ENCODE data around the gene CD38.
"Not testable (repeated sequence)": the region's sequence is repeated elsewhere in the genome, so short reads cannot be mapped to it uniquely, and the experiment has no call there.

Gene CD38

DNA sequence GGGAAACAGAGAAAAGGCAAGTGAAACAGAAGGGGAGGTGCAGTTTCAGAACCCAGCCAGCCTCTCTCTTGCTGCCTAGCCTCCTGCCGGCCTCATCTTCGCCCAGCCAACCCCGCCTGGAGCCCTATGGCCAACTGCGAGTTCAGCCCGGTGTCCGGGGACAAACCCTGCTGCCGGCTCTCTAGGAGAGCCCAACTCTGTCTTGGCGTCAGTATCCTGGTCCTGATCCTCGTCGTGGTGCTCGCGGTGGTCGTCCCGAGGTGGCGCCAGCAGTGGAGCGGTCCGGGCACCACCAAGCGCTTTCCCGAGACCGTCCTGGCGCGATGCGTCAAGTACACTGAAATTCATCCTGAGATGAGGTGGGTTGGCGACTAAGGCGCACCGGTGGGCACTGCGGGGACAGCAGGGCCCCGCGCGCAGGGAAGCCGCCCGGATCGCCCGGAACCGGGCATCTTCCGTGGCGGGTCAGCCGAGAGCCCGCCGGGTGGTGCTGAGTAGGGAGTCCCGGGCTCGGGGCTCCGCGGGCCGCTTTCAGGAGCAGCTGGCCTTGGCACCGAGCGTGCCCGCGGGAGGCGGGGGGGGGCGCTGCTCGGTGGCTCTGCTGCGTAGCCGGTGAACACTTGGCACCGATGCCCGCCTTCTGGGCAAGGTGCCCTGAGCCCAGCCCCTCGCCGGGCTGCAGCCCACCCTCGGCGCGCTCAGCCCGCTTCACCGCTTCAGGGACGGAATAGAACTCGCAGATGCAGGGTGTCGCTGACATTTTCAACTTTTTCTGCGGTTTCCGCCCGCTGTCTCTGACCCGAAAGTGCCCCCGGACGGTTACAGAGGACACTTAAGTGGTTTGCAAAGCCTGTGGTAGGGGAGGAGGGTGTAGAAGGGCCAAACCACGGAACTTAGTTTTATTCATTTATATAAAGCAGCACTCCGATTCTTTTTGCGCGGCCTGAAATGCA is at the start of gene CD38:
Gene CD38, plus strand, starts transcription at position 40 of the 953 bp plus-strand sequence. Its CDS starts 87 bp downstream, at position 127.
- DNase-seq, result no peak

DNA sequence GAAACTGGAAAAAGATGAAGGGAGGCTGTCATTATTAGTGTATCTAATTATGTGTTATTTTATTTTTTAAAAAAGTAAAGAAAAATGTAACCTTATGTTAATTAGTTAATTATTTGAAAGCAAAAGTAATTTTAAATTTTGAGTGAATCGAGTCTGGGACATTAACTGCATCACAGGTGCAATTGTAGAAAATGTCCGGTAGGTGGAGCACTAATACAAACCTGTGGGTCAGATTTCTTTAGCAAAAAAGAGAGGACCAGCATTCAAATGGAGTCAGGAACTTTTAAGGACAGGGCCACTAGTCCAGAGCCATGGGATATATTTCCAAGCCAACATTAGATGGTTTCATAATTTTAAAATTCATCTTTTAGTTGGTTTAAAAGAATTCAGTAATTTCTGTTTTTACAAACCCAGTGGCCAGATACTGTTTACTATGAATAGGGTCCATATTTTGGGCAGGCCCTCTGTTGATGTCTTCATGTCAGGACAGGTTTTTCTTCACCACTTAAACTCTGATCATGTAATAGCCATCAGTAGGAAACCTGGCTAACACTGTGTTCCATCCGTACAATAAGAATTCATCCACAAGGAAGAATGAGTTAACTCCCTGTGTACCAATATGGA is 48.1 kb upstream of the CD38 start:
- no peak for DNase-seq

DNA sequence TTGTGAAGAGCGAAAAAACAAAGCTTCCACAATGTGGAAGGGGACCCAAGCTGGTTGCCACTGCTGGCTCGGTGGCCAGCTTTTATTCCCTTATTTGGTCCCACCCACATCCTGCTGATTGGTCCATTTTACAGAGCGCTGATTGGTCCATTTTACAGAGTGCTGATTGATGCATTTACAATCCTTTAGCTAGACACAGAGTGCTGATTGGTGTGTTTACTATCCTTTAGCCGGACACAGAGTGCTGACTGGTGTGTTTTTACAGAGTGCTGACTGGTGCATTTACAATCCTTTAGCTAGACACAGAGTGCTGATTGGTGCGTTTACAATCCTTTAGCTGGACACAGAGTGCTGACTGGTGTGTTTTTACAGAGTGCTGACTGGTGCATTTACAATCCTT is 45.1 kb upstream of the CD38 start:
- not testable (repeated sequence) for DNase-seq

DNA sequence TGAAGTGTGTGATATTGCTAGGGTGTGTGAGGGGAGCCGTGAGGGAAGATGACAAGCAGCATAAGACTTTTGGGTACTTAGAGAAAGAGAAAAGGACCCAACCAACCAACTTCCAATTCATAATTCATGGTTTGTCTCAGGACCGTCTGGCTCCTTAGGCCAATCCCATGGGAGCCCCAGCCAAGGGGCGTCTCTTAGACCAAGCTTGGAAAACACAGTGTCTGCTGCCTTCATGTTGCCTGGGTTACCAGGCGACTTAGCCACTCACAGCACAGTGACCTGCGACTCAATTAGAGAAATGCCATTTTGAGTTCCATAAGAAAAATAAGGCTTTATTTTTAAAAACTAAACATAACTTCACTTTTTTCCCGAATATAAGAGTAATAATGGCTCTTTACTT is 42.6 kb upstream of the CD38 start:
- no peak for DNase-seq

DNA sequence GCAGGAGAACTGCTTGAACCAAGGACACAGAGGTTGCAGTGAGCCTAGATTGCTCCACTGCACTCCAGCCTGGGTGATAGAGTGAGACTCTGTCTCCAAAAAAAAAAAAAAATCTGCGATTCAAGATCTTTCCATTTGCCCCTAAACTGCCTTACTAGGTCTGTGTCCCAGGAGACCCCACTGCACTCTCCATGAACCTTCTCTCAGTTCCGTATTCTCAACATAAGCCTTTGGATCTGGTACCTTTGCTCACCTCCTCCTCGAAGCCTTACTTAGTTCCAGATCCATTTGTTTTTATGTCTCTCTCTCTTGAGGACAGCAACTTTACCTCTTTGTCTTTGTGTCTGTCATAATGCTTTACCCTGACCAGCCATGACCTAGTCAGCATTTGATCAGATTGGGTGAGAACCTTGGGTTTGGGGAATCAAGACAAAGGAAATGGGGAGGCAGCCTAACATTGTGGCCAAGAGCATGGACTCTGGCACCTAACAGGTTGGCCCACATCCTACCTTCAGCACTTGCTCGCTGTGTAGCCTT is 41.5 kb upstream of the CD38 start:
- no peak for DNase-seq

DNA sequence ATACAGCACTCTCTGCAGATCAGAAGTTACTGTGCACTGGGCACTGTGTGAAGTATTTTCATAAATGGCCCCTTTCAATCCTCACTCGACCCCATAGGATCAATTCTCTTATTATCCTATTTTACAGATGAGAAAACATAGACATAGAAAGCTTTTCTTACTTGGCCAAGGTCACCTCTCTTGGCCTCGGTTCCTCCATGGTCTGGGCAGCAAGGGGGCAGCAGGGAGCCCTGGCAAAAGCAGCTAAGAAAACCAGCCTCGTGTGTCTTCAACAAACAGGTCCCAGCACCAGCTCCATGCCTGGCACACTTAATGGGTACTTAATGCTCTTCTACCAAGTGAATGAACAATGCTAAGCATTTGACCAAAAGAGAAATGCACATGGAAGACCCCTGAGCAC is 40.9 kb upstream of the CD38 start:
- DNase-seq, result no peak

DNA sequence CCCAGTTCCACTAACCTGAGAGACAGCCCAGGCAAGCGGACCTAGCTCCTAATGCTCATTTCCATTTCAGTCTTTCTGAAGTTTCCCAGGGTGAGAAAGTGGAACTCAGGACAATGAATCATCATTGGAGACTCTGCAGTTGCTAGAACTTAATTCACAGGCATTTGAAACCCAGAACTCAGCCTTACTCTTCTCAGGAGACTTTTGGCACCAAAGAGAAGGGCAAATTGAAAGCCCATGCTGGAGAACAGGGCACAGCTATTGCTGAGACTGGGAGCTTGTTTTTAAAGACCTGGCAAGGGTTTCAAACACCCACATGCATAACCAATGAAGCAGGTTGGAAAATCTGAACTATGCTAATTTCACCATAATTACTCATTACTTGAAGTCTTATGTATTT is 39.3 kb upstream of the CD38 start:
- no peak for DNase-seq

DNA sequence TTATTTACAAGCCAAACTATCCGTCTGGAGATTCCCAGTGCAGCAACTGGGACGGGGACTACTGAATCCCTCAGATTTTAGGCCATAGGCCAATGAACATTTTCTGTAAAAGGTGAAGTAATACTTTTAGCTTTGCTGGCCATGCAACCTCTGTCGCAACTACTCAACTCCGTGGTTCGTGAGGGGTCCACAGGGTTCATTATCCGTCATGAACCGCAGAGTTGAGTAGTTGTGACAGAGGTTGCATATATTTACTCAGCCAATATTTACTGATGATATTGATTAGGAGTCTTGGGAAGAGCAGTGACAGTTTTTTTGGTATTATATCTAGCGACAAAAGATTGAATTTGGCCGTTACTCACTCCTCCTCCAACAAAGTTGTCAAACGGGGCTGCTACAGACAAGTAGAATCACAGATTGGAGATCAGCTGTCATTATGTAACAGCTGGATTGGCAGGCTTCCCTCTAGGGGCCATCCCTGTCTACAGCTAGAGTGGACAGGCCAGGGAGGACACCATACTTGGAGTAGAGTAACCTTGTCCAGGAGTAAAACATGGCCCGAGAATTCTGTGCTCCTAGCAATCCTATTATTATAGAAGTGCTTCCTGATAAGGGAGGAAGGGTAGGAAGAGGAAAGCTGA is 37.2 kb upstream of the CD38 start:
- DNase-seq, result no peak

DNA sequence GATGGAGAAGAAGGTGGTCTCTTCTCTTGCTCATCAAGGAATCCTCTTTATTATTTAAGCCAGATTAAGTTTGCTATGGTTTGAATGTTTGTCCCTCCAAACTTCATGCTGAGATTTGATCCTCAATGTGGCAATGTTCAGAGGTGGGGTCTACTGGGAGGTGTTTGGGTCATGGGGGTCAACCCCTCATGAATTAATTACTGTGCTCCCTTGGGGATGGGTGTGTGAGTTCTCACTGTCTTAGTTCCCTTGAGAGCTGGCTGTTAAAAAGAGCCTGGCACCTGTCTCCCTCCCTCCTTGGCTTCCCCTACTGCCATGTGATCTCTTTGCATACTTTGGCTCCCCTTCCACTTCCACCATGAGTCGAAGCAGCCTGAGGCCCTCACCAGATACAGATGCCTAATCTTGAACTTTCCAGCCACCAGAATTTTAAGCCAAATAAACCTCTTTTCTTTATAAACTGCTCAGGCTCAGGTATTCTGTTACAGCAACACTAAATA is 36.0 kb upstream of the CD38 start:
- DNase-seq, result no peak

DNA sequence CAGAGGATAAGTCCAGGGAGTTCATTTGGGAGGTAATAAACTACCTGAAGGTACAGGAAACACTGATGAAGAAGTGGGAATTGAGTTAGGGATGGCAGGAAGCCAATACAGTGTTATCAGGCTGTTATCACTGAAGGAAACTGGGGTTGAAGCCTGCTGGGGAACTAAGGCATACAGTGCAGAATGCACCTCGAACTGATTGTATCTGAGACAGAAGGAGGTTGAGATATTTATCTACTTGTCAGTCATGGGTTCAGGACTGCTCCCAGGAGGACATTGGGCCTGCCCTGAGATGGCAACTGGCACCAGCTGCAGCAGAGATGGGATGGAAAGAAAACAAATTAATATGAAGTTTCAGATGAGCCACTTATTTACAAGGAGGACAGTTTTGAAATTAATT is 35.5 kb upstream of the CD38 start:
- DNase-seq, result no peak

DNA sequence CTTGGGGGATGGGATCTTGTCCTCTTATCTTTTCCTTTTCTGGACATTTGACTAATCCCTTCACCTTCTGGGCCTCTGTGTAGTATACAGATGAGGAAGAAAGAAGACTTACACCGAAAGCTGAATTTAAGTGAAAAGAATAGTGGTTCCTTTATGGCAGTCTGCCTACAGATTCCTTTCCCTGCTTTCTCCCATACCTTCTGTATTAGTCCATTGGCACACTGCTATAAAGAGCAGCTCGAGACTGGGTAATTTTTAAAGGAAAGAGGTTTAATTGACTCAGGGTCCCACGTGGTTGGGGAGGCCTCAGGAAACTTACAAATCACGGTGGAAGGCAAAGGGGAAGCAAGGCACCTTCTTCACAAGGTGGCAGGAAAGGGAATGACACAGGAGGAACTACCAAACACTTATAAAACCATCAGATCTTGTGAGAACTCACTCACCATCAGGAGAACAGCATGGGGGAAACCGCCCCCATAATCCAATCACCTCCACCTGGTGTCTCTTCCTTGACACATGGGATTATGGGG is 34.0 kb upstream of the CD38 start:
- DNase-seq, result no peak

DNA sequence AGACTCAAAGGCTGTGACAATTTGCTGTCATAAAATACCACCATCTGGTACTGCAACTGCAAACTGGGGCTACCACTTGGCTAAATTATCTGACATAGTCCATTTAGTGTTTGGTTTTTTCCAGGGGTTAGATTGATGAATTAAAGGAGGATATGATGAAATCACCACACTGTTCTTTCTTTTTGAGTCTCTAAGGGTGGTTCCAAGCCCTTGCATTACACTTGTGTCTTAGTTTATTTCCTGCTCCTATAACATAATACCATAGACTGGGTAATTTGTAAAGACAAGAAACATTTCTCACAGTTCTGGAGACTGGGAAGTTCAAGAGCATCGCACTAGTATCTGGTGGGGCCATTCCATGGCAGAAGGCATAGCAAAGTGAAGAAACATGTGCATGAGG is 32.0 kb upstream of the CD38 start:
- no peak for DNase-seq

DNA sequence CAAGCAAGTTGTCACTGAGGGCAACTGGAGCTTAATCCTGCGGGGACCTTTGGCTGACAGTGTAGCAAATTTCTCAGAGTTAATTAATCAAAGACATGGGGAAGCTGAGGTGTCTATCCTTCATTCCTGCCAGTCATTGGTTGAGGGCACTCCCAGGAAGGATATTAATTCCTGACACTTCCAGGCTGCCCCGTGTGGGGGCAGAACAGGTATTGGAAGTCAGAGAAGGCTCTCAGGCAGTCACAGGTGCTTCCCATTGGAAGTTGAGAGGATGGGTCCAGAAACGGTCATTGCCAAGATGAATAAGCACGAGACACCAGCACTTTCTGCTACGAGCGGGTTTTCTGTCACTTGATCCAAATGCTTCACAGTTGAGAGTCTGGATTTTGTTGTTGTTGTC is 29.1 kb upstream of the CD38 start:
- DNase-seq, result no peak

DNA sequence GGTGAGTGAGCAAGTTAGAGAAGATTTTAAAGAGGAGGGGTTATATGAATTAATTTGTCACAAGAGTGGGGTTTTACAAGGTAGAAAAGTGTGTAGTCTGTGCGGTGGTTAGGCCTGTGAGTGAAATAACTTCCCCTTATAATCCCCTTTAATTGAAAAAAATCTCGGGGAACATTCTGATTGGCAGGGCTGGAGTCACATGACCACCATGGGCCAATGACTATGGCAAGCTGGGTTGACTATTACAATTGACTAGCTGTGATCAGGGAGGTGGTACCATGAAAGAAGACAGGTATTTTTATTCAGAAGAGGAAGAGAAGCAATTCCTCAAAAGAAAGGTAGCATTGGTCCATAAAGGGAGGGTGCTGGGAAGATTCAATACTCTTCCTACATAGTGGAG is 27.0 kb upstream of the CD38 start:
- DNase-seq, result no peak

DNA sequence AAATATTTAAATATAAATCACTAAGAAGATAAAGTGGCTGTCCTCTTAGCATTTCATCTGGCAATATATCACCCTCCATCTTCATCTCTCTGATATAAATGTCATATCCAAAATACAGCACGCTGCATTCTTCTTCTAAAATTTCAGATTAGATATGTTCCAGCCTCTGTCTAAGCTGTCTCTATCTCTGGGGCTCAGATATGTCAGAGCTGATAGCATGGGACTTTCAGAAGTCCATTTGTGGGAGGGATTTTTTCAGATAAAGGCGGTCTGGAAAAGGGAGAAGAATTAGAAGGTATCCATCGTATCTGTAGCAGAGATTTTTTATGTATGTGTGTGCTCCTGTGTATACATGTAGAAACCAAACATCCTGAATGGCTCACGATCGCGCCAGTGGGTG is 25.0 kb upstream of the CD38 start:
- no peak for DNase-seq

DNA sequence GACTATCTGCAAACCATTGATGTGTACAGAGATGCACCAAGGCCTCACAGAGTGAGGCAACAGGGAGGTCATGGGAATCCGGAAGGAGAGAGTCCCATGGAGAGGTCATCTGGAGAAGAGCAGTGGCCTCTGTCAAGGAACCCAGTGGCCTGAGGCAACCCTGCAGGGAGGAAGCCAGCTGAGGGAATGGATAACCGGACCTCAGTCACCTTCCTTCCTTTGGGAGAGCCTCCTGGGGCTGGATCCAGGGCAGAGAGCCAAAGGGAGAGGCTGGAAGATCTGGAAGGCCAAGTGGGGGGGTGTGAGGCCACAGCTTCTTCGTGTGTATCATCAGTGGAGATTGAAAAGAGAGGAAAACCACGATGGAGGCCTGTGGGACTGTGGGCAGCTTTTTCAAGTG is 24.3 kb upstream of the CD38 start:
- DNase-seq, result no peak

DNA sequence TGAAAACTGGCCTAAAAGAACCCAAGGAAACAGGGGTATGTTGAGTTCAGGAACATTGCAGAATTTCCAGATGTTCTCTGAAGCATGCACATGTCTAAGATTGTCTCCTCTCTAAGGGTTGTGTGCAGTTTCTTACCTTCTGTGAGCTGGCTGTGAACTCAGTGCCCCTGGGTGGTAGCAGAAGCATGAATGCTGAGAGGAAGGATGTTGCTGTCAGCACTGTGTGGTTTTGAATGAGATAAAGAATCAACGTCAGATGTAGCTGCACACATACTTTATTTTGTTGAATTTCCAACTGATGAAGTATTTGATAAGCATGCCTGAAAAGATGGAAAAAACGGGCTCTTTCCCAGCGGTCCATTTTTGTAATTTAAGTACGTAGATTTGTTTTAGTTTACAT is 23.8 kb upstream of the CD38 start:
- no peak for DNase-seq

DNA sequence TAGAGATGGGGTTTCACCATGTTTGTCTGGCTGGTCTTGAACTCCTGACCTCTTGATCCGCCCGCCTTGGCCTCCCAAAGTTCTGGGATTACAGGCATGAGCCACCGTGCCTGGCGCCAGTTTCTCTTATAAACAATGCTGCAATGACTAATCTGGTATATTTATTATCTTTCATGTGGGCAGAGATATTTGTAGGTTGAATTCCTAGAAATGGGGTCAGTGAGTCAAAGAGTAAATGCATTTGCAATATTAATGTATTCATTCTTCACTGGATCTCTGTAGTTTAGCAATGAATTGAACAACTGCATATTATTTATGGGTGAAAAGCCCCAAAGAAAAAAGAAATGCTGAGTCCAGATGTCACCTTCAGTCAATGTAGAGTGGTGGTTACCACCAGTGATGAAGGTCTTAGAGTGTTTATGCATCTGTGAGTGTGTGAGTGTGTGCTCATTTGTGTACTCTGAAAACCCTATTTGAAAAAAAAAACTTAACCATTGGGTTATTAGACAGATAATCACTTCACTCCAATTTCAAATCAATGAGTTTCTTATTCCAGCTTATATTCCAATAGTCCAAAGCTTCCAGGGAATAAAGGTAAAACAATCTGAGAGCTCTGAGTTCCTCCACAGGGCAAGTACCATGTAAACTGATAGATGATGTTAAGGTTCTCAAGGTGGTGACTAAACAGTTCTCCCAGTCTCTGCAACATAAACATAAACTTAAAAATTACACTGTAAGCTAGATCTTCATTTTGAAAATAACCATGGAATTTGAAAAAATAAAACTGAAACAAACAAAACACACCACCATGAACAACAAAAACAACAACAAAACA is 22.6 kb upstream of the CD38 start:
- DNase-seq, result no peak

DNA sequence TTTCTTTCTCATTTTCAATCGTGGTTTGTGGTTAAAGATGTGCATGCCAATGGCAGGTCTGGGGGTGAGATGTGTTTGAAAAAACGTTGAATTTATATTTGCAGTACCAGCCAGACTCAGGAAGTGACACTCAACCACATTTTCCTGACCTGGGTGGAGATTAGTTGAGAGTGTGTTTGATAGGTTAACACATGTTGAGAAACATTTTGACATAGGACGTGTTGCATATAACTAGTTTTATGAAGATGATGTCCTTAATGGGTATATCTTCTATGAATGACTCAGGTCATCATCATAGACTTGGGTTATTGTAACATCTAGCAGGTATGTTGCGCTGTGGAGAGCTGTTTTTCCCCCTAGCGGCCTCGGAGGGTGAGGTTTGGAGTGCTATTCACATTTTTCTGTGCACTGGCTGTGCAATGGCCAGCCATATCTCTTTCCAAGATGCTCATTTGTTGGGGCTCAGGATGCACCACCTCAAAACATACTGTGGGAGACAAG is 21.7 kb upstream of the CD38 start:
- no peak for DNase-seq

DNA sequence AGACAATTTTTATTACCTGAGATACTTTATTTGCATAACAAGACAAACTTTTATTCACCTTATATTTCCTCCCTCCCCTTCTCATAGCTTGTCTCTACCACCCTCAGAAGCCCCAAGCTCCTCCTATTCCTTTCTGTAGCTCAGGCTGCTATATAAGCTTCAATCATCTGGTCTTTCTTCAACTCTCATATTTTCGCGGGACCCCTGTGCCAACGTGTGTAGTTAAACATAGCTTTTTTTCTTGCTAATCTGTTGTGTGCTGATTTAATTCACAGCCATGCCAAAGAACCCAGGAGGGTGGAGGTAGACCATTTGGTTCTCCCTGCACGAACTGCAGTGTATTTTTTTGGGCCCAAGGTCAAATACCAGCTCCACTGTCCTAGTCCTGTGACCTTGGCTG is 21.1 kb upstream of the CD38 start:
- no peak for DNase-seq

DNA sequence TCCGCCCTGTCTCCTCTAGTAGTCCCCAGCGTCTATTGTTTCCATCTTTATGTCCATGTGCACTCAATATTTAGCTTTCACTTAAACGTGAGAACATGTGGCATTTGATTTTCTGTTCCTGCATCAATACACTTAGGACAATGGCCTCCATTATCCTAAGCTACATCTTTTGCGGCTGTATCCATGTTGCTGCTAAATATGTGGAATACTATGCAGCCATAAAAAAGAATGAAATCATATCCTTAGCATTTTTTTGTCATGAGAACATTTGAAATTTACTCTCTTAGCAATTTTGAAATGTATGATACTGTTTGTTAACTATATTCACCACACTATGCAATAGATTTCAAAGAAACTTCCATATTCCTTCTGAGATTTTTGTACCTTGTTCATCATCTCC is 19.8 kb upstream of the CD38 start:
- no peak for DNase-seq

DNA sequence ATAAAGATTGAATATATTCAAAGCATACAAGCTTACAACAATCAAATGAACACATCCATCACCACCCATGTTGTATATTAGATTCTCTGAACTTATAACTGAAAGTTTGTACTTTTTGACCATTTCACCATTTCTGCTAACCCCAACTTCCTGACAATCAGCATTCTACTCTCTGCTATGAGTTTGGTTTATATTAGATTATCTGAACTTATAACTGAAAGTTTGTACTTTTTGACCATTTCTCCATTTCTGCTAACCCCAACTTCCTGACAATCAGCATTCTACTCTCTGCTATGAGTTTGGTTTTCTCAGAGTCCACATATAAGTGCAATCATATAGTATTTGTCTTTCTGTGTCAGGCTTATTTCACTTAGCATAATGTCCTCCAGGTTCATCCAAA is 15.7 kb upstream of the CD38 start:
- not testable (repeated sequence) for DNase-seq

Data from cerebellar nuclear complex (tissue), 1 donor.